Astrocyte (in vitro differentiated cells and primary cell): Measurements from ENCODE around the gene PDK3. TPM values are rescaled to one million over a fixed set of nuclear protein-coding genes. Genes with fewer than 3 reads are reported as not detected.

Source experiments
- DNase-seq: peaks from one replicate; pipeline ENCODE4 v3.0.0-alpha.2; 2010; ENCODE audit warnings: low read depth
- FAIRE-seq: peaks from 2 replicates; lab custom pipeline; 2011; peaks lifted over from hg19 to GRCh38; lab: Jason Lieb, UNC
- H2AFZ ChIP-seq: 2 replicates; pipeline ENCODE4 v1.6.0; 2012; ENCODE audit warnings: low read depth, low read length, inconsistent platforms
- H3K27ac ChIP-seq: 2 replicates; pipeline ENCODE4 v1.5.1; 2011; ENCODE audit warnings: low read depth, low read length, inconsistent platforms
- H3K27me3 ChIP-seq: 2 replicates; pipeline ENCODE4 v1.6.0; 2011; ENCODE audit warnings: low read length, inconsistent platforms; ENCODE audit not compliant: insufficient read depth
- H3K36me3 ChIP-seq: 2 replicates; pipeline ENCODE4 v1.5.1; 2011; ENCODE audit warnings: low read length, inconsistent platforms; ENCODE audit not compliant: insufficient read depth
- H3K4me1 ChIP-seq: 2 replicates; pipeline ENCODE4 v1.5.1; 2011; ENCODE audit warnings: low read length, inconsistent platforms; ENCODE audit not compliant: insufficient read depth
- H3K4me2 ChIP-seq: 2 replicates; pipeline ENCODE4 v1.6.0; 2012; ENCODE audit warnings: low read length, inconsistent platforms
- H3K4me3 ChIP-seq: 2 replicates; pipeline ENCODE4 v1.5.1; 2011; ENCODE audit warnings: low read depth, mild to moderate bottlenecking, low read length, inconsistent platforms; ENCODE audit not compliant: insufficient read depth
- H3K79me2 ChIP-seq: 2 replicates; pipeline ENCODE4 v1.6.0; 2012; ENCODE audit warnings: mild to moderate bottlenecking, low read length, inconsistent platforms; ENCODE audit not compliant: insufficient read depth
- H3K9ac ChIP-seq: 2 replicates; pipeline ENCODE4 v1.6.0; 2012; ENCODE audit warnings: mild to moderate bottlenecking, low read length, inconsistent platforms
- H3K9me3 ChIP-seq: 2 replicates; pipeline ENCODE4 v1.5.1; 2012; ENCODE audit warnings: low read depth, mild to moderate bottlenecking, low read length, inconsistent platforms; ENCODE audit not compliant: insufficient read depth
- H4K20me1 ChIP-seq: 2 replicates; pipeline ENCODE4 v1.6.0; 2012; ENCODE audit warnings: low read length, inconsistent platforms; ENCODE audit not compliant: insufficient read depth
- H3K27ac Mint-ChIP-seq: one replicate; pipeline ENCODE4 v1.8.0; 2021; ENCODE audit warnings: mild to moderate bottlenecking, mixed read lengths; ENCODE audit not compliant: unreplicated experiment
- H3K27me3 Mint-ChIP-seq: one replicate; pipeline ENCODE4 v1.8.0; 2021; ENCODE audit warnings: low read depth, mixed read lengths; ENCODE audit not compliant: unreplicated experiment
- H3K36me3 Mint-ChIP-seq: one replicate; pipeline ENCODE4 v1.8.0; 2021; ENCODE audit warnings: low read depth, mixed read lengths; ENCODE audit not compliant: unreplicated experiment
- H3K4me1 Mint-ChIP-seq: one replicate; pipeline ENCODE4 v1.8.0; 2021; ENCODE audit warnings: low read depth, mixed read lengths; ENCODE audit not compliant: unreplicated experiment
- H3K4me3 Mint-ChIP-seq: one replicate; pipeline ENCODE4 v1.8.0; 2021; ENCODE audit warnings: mild to moderate bottlenecking, moderate library complexity, mixed read lengths; ENCODE audit not compliant: unreplicated experiment
- H3K9me3 Mint-ChIP-seq: one replicate; pipeline ENCODE4 v1.8.0; 2021; ENCODE audit warnings: mild to moderate bottlenecking, mixed read lengths; ENCODE audit not compliant: unreplicated experiment
- CTCF ChIP-seq: IDR thresholded peaks from 2 replicates; pipeline ENCODE4 v1.5.1; 2011; ENCODE audit warnings: low read depth, mild to moderate bottlenecking, inconsistent platforms, low read length, moderate library complexity; ENCODE audit not compliant: insufficient read depth
- EZH2 ChIP-seq: IDR thresholded peaks from 2 replicates; pipeline ENCODE4 v1.6.1; 2012; ENCODE audit warnings: mild to moderate bottlenecking, low read length, inconsistent platforms; ENCODE audit not compliant: insufficient read depth
- total RNA-seq: library from RNA; stranded (reverse); gene quantifications from 2 replicates; pipeline ENCODE4 v1.2.1, GENCODE V29; 2021

The PDK3 gene
- total RNA-seq, 1 donor from 2014 or later, result 4.6 TPM

- H3K27me3 Mint-ChIP-seq, result no peaks in the 10 kb centered on the region
- Histone ChIP-seq H3K9ac (no peak overlapping the region), H3K4me2 (peak overlapping the region; percentile 68), H3K9me3 (no peaks in the 10 kb centered on the region), H3K4me1 (peaks cover 3% of the 10 kb centered on the region), H2AFZ (no peak overlapping the region), H4K20me1 (no peaks in the 10 kb centered on the region), H3K4me3 (no peak overlapping the region), H3K27ac (no peak overlapping the region), H3K79me2 (no peaks in the 10 kb centered on the region), H3K27me3 (no peaks in the 10 kb centered on the region), H3K36me3 (no peaks in the 10 kb centered on the region)
- FAIRE-seq (peak; percentile 90), DNase-seq (no peak)
- H3K4me1 Mint-ChIP-seq, result peaks cover 7% of the 10 kb centered on the region
- H3K4me3 Mint-ChIP-seq, result no peak overlapping the region
- no peaks in the 10 kb centered on the region for H3K36me3 Mint-ChIP-seq
- H3K9me3 Mint-ChIP-seq, result no peaks in the 10 kb centered on the region
- TF ChIP-seq CTCF (no peak), EZH2 (no peak)
- no peak overlapping the region for H3K27ac Mint-ChIP-seq
Observed at GRCh38 chrX:24493740-24494581, 28.9 kb downstream of the PDK3 start.

- DNase-seq (peak; percentile 82), FAIRE-seq (peak; percentile 92)
- Histone ChIP-seq H2AFZ (no peak overlapping the region), H3K4me1 (peaks cover 3% of the 10 kb centered on the region), H3K4me2 (peak overlapping the region; percentile 68), H3K4me3 (no peak overlapping the region), H3K36me3 (no peaks in the 10 kb centered on the region), H3K27me3 (no peaks in the 10 kb centered on the region), H3K9ac (no peak overlapping the region), H4K20me1 (no peaks in the 10 kb centered on the region), H3K79me2 (no peaks in the 10 kb centered on the region), H3K9me3 (no peaks in the 10 kb centered on the region), H3K27ac (no peak overlapping the region)
- no peak overlapping the region for H3K27ac Mint-ChIP-seq
- H3K4me1 Mint-ChIP-seq, result peaks cover 7% of the 10 kb centered on the region
- no peak overlapping the region for H3K4me3 Mint-ChIP-seq
- TF ChIP-seq CTCF (no peak), EZH2 (no peak)
- no peaks in the 10 kb centered on the region for H3K9me3 Mint-ChIP-seq
- H3K36me3 Mint-ChIP-seq, result no peaks in the 10 kb centered on the region
- H3K27me3 Mint-ChIP-seq, result no peaks in the 10 kb centered on the region
Observed at GRCh38 chrX:24494647-24495075, 29.6 kb downstream of the PDK3 start.

DNA sequence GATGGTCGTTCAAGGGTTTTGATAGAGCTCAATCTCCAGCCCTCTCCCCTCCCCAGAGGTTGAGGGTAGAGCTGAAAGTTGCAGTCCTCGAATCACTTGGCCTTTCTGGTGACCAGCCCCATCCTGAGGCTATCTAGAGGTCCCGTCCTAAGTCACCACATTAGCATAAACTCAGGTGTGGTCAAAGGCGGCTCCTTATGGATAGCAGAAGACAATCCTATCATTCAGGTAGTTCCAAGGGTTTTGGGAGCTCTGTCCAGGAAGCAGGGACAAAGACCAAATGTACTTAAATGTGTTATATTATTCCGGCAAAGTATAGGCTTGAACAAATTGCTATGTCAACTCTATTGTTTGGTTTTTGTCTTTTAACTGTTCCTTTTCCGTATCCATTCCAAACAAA is 30.6 kb downstream of the PDK3 start:
- DNase-seq (no peak), FAIRE-seq (peak; percentile 34)
- H4K20me1 ChIP-seq, result no peaks in the 10 kb centered on the region
- H3K4me1 Mint-ChIP-seq, result peaks cover 7% of the 10 kb centered on the region
- peaks cover 3% of the 10 kb centered on the region for H3K4me1 ChIP-seq
- H3K27me3 Mint-ChIP-seq, result no peaks in the 10 kb centered on the region
- no peak overlapping the region for H3K27ac Mint-ChIP-seq
- no peaks in the 10 kb centered on the region for H3K36me3 ChIP-seq
- H3K9ac ChIP-seq, result no peak overlapping the region
- no peak overlapping the region for H3K4me3 Mint-ChIP-seq
- H3K36me3 Mint-ChIP-seq, result no peaks in the 10 kb centered on the region
- TF ChIP-seq CTCF (no peak), EZH2 (no peak)
- H3K4me3 ChIP-seq, result no peak overlapping the region
- no peaks in the 10 kb centered on the region for H3K79me2 ChIP-seq
- no peak overlapping the region for H2AFZ ChIP-seq
- H3K27ac ChIP-seq, result no peak overlapping the region
- H3K4me2 ChIP-seq, result no peak overlapping the region
- no peaks in the 10 kb centered on the region for H3K27me3 ChIP-seq
- H3K9me3 Mint-ChIP-seq, result no peaks in the 10 kb centered on the region
- no peaks in the 10 kb centered on the region for H3K9me3 ChIP-seq
